ENCODE measurements around the gene TMEM131. TPM values are rescaled to one million over a fixed set of nuclear protein-coding genes. Genes with fewer than 3 reads are reported as not detected.

Gene TMEM131
- total RNA-seq, 2 experiments from 2014 or later, result 17.4 to 32.3 TPM

- Histone ChIP-seq H3K4me3 (ENCODE audit: low read depth, low read length, poor library complexity, severe bottlenecking) (no peak overlapping the region), H3K9me2 (ENCODE audit: insufficient read depth, low read length) (no peaks in the 10 kb centered on the region), H3K27ac (ENCODE audit: low read depth, low read length, poor library complexity, severe bottlenecking) (no peak overlapping the region), H3K4me2 (ENCODE audit: low read length) (no peak overlapping the region), H3K4me1 (ENCODE audit: insufficient read depth, low read length, poor library complexity, severe bottlenecking) (no peaks in the 10 kb centered on the region), H3K9me3 (ENCODE audit: low read length) (0 out of 2 replicates have a peak, but pooled peaks cover 11% of the 10 kb centered on the region), H3K36me3 (ENCODE audit: insufficient read depth, low read length) (peaks cover 22% of the 10 kb centered on the region), H2AFZ (ENCODE audit: low read length) (no peak overlapping the region), H3K79me2 (ENCODE audit: insufficient read depth, low read depth, low read length) (peaks cover 34% of the 10 kb centered on the region; the same call in 1 of the 2 replicates), H4K20me1 (ENCODE audit: insufficient read depth, low read length) (no peaks in the 10 kb centered on the region)
- no TSS peak for BruUV-seq (replicated peaks)
- CTCF ChIA-PET (ENCODE audit: unreplicated experiment), result no interaction called here
- no peak for DNase-seq (ENCODE audit: low spot score)
- POLR2A ChIA-PET, result interaction anchor here (1.1 kb wide), 1 partner anchor 20 kb away, joined by 3 read pairs; no protein-coding TSS in a partner anchor
- TF ChIP-seq EZH2phosphoT487 (IDR thresholded peaks at IDR 0.05; ENCODE audit: borderline replicate concordance, low read depth, low read length) (no peak), CTCF (conservative IDR thresholded peaks at IDR 0.05; ENCODE audit: low read length) (no peak)
- intact Hi-C loops (cut with micrococcal nuclease; ENCODE audit: unreplicated experiment), result no loop called here
Measured at GRCh38 chr2:97981961-97982360, 13.8 kb downstream of the TMEM131 start.

GRCh38 chr2:97979904-97980303, 15.8 kb downstream of the TMEM131 start:
- Histone ChIP-seq H3K4me3 (ENCODE audit: low read depth, low read length, poor library complexity, severe bottlenecking) (no peak overlapping the region), H4K20me1 (ENCODE audit: insufficient read depth, low read length) (no peaks in the 10 kb centered on the region), H3K79me2 (ENCODE audit: insufficient read depth, low read depth, low read length) (peaks cover 22% of the 10 kb centered on the region; the same call in 1 of the 2 replicates), H3K9me3 (ENCODE audit: low read length) (peaks cover 18% of the 10 kb centered on the region; the same call in 1 of the 2 replicates), H3K27ac (ENCODE audit: low read depth, low read length, poor library complexity, severe bottlenecking) (no peak overlapping the region), H3K4me2 (ENCODE audit: low read length) (no peak overlapping the region), H3K9me2 (ENCODE audit: insufficient read depth, low read length) (no peaks in the 10 kb centered on the region), H2AFZ (ENCODE audit: low read length) (no peak overlapping the region), H3K36me3 (ENCODE audit: insufficient read depth, low read length) (peaks cover 18% of the 10 kb centered on the region), H3K4me1 (ENCODE audit: insufficient read depth, low read length, poor library complexity, severe bottlenecking) (no peaks in the 10 kb centered on the region)
- ChIA-PET CTCF (ENCODE audit: unreplicated experiment) (no interaction called here), POLR2A (no interaction called here)
- no peak for DNase-seq (ENCODE audit: low spot score)
- TF ChIP-seq EZH2phosphoT487 (IDR thresholded peaks at IDR 0.05; ENCODE audit: borderline replicate concordance, low read depth, low read length) (no peak), CTCF (conservative IDR thresholded peaks at IDR 0.05; ENCODE audit: low read length) (no peak)
- BruUV-seq (replicated peaks), result no TSS peak
- intact Hi-C loops (cut with micrococcal nuclease; ENCODE audit: unreplicated experiment), result no loop called here

GRCh38 chr2:97974471-97974870, 21.3 kb downstream of the TMEM131 start:
- Histone ChIP-seq H3K4me3 (ENCODE audit: low read depth, low read length, poor library complexity, severe bottlenecking) (no peak overlapping the region), H3K9me3 (ENCODE audit: low read length) (peaks cover 36% of the 10 kb centered on the region; the same call in 1 of the 2 replicates), H3K4me1 (ENCODE audit: insufficient read depth, low read length, poor library complexity, severe bottlenecking) (peaks cover 6% of the 10 kb centered on the region), H3K9me2 (ENCODE audit: insufficient read depth, low read length) (no peaks in the 10 kb centered on the region), H2AFZ (ENCODE audit: low read length) (no peak overlapping the region), H3K36me3 (ENCODE audit: insufficient read depth, low read length) (peaks cover 26% of the 10 kb centered on the region), H3K79me2 (ENCODE audit: insufficient read depth, low read depth, low read length) (peaks cover 38% of the 10 kb centered on the region), H4K20me1 (ENCODE audit: insufficient read depth, low read length) (no peaks in the 10 kb centered on the region), H3K4me2 (ENCODE audit: low read length) (no peak overlapping the region), H3K27ac (ENCODE audit: low read depth, low read length, poor library complexity, severe bottlenecking) (no peak overlapping the region)
- CTCF ChIA-PET (ENCODE audit: unreplicated experiment), result no interaction called here
- BruUV-seq (replicated peaks), result no TSS peak
- POLR2A ChIA-PET, result interaction anchor here (0.7 kb wide), 2 partner anchors 11 to 173 kb away, joined by 3 read pairs; no protein-coding TSS in a partner anchor
- intact Hi-C loops (cut with micrococcal nuclease; ENCODE audit: unreplicated experiment), result no loop called here
- DNase-seq (ENCODE audit: low spot score), result no peak
- TF ChIP-seq CTCF (conservative IDR thresholded peaks at IDR 0.05; ENCODE audit: low read length) (no peak), EZH2phosphoT487 (IDR thresholded peaks at IDR 0.05; ENCODE audit: borderline replicate concordance, low read depth, low read length) (no peak)
